Measurements from ENCODE around the gene CCL19.
A peak's percentile ranks its signal among the peaks of the same experiment; 100 is the strongest.

Gene CCL19

DNA sequence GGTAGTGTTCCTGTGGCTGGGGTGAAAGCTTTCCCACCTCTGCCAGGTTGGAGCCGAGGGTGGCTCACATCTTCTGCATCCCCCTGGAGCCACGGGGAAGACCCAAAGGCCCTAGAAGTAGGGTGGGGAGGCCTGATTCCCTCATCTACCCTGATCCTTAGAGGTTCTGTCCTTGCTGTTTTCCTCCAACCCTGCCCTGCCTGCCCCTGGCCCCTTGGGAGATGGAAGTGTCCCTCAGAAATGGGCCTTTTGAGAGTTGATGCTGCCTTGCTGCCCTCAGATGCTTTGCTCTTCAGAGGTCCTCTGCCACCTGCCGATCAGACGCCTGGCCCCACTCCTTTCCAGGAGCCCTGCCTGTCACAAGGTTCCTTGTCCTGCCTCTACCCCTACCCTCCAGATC, 6.3 kb downstream of the CCL19 start:
- H3K4me1 ChIP-seq (ENCODE audit: control insufficient read depth in 5 of 5, insufficient read depth in 5 of 5, low read length in 5 of 5) = peaks cover 2 to 26% (median 24%) of the 10 kb centered on the region in 5 donors
- H3K36me3 ChIP-seq (ENCODE audit: control insufficient read depth in 5 of 5, insufficient read depth in 5 of 5, low read length in 5 of 5) = no peaks in the 10 kb centered on the region
- no peak overlapping the region for H3K27ac ChIP-seq (ENCODE audit: low read depth, low read length)
- H3K9me3 ChIP-seq (ENCODE audit: control insufficient read depth in 5 of 5, low read length in 5 of 5) = no peaks in the 10 kb centered on the region
- no peak overlapping the region for H3K9ac ChIP-seq (ENCODE audit: low read length in 5 of 5)
- no peak overlapping the region for H3K4me3 ChIP-seq (ENCODE audit: low read depth in 1 of 5, low read length in 5 of 5)
- H3K27me3 ChIP-seq (ENCODE audit: control insufficient read depth in 5 of 5, insufficient read depth in 4 of 5, low read length in 5 of 5) = no peaks in the 10 kb centered on the region

DNA sequence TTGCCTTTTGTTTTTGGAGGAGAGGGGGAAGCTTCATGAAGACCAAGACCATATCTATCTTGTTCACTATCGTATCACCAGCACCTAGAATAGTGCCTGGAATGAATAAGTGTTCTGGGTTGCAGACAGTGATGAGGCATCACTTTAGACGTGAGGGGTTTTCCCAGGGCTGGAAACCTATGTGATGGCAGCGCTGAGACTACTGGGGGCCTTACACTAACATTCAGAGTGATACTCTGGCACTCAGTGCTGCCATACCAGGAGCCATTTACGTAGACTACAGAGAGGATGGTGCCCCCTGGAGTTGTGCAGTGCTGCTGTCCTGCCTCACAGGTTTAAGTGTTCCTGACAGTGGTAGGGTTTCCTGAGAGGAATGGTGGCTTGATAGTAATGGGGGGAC, 6.9 kb downstream of the CCL19 start:
- Histone ChIP-seq H3K27me3 (ENCODE audit: control insufficient read depth in 5 of 5, insufficient read depth in 4 of 5, low read length in 5 of 5) (no peaks in the 10 kb centered on the region), H3K9ac (ENCODE audit: low read length in 5 of 5) (no peak overlapping the region), H3K4me1 (ENCODE audit: control insufficient read depth in 5 of 5, insufficient read depth in 5 of 5, low read length in 5 of 5) (peaks cover 2 to 26% (median 24%) of the 10 kb centered on the region in 5 donors), H3K9me3 (ENCODE audit: control insufficient read depth in 5 of 5, low read length in 5 of 5) (no peaks in the 10 kb centered on the region), H3K36me3 (ENCODE audit: control insufficient read depth in 5 of 5, insufficient read depth in 5 of 5, low read length in 5 of 5) (no peaks in the 10 kb centered on the region), H3K4me3 (ENCODE audit: low read depth in 1 of 5, low read length in 5 of 5) (no peak overlapping the region), H3K27ac (ENCODE audit: low read depth, low read length) (no peak overlapping the region)

DNA sequence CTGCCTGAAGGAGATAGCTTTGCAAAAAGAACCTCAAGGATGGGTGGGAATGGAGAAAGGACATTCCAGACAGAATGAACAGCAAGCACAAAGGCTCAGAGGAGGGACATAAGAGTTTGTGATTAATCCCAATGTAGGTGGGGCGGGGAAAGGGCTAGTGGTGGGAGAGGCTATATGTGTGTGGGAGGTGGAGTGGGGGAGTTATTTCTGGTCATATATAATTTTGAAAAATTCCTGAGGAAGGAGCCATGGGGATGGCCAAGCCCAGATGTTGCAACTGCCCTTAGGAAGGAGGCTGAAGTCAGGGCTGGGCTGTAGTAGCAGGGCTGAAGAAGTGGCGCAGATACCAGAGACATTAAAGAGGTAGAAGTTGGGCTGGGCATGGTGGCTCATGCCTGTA, 15.2 kb downstream of the CCL19 start:
- no peak overlapping the region for H3K9ac ChIP-seq (ENCODE audit: low read length in 5 of 5)
- H3K27ac ChIP-seq (ENCODE audit: low read depth, low read length) = no peak overlapping the region
- no peaks in the 10 kb centered on the region for H3K36me3 ChIP-seq (ENCODE audit: control insufficient read depth in 5 of 5, insufficient read depth in 5 of 5, low read length in 5 of 5)
- no peak overlapping the region for H3K4me3 ChIP-seq (ENCODE audit: low read depth in 1 of 5, low read length in 5 of 5)
- no peaks in the 10 kb centered on the region for H3K27me3 ChIP-seq (ENCODE audit: control insufficient read depth in 5 of 5, insufficient read depth in 4 of 5, low read length in 5 of 5)
- H3K9me3 ChIP-seq (ENCODE audit: control insufficient read depth in 5 of 5, low read length in 5 of 5) = no peaks in the 10 kb centered on the region
- H3K4me1 ChIP-seq (ENCODE audit: control insufficient read depth in 5 of 5, insufficient read depth in 5 of 5, low read length in 5 of 5) = peaks cover 0 to 3% (median 0%) of the 10 kb centered on the region in 5 donors

DNA sequence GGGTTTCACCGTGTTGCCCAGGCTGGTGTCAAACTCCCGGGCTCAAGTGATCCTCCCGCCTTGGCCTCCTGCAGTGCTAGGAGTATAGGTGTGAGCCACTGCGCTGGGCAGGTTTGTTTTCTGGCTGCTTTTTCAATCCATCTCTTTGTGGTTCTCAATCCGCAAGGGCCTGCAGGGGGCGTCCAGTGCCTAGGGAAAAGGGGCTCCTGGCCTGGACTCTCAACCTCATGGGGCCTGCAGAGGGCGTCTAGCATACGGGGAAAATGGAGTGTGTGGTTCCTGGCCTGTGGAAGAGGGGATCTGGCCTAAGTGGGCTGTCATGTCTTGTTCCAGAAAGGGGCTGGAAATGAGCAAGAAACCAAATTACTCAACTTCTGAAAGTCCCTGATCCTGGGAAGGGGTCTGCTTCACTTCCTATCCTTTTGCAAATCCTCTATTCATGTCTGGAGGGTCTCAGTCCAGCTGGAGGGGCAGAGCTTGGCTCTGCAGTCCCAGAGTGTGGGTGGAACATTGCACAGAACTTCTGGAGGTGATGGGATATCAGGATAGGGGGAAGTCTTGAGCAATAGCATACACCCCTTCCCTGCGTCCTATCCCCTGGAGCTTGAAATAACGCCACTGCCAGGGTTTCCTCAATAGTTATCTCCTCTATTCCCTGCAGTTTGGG, 15.9 kb downstream of the CCL19 start:
- Histone ChIP-seq H3K4me1 (ENCODE audit: control insufficient read depth in 5 of 5, insufficient read depth in 5 of 5, low read length in 5 of 5) (peaks cover 0 to 3% (median 0%) of the 10 kb centered on the region in 5 donors), H3K9me3 (ENCODE audit: control insufficient read depth in 5 of 5, low read length in 5 of 5) (no peaks in the 10 kb centered on the region), H3K9ac (ENCODE audit: low read length in 5 of 5) (no peak overlapping the region), H3K27ac (ENCODE audit: low read depth, low read length) (no peak overlapping the region), H3K27me3 (ENCODE audit: control insufficient read depth in 5 of 5, insufficient read depth in 4 of 5, low read length in 5 of 5) (no peaks in the 10 kb centered on the region), H3K36me3 (ENCODE audit: control insufficient read depth in 5 of 5, insufficient read depth in 5 of 5, low read length in 5 of 5) (peaks cover 0 to 3% (median 0%) of the 10 kb centered on the region in 5 donors), H3K4me3 (ENCODE audit: low read depth in 1 of 5, low read length in 5 of 5) (no peak overlapping the region)

DNA sequence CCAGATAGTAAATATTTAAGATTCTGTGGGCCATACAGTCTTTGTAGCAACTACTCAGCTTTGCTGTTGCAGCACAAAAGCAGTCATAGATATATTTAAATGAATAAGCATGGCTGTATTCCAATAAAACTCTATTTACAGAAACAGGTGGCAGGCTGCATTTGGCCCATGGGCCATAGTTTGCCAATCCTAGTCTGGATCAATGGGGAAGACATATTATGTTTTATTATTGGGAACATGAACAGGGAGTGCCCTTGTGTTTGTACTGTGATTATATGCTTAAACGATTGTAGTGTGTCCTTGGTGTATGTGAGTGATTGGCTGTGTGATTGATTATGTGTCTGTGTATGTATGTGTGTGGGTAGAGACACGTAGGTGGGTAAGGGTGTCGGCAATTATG, 16.6 kb downstream of the CCL19 start:
- Histone ChIP-seq H3K27ac (ENCODE audit: low read depth, low read length) (no peak overlapping the region), H3K4me1 (ENCODE audit: control insufficient read depth in 5 of 5, insufficient read depth in 5 of 5, low read length in 5 of 5) (peaks cover 0 to 3% (median 0%) of the 10 kb centered on the region in 5 donors), H3K9me3 (ENCODE audit: control insufficient read depth in 5 of 5, low read length in 5 of 5) (peaks cover 0 to 2% (median 0%) of the 10 kb centered on the region in 5 donors), H3K36me3 (ENCODE audit: control insufficient read depth in 5 of 5, insufficient read depth in 5 of 5, low read length in 5 of 5) (peaks cover 0 to 5% (median 0%) of the 10 kb centered on the region in 5 donors), H3K27me3 (ENCODE audit: control insufficient read depth in 5 of 5, insufficient read depth in 4 of 5, low read length in 5 of 5) (no peaks in the 10 kb centered on the region), H3K9ac (ENCODE audit: low read length in 5 of 5) (no peak overlapping the region), H3K4me3 (ENCODE audit: low read depth in 1 of 5, low read length in 5 of 5) (no peak overlapping the region)

DNA sequence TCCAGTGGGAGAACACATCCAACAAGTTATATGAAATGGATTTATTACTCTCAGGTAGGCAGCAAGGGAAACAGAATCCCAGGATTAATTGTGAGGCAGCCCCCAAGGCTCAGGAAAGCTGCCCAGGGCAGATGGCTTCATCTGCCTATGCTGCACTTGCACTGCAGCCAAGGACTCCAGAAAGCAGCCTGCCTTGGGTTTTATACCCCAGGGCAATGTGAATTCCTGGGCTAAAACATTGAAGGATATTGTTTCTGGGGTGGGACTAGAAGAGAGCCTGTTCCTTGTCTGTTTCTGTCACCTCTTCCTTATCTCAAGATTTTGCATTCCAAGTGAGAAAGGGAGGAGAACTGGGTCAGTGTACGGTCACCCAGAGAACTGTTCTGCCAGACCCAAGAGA, 19.8 kb downstream of the CCL19 start:
- no peaks in the 10 kb centered on the region for H3K27me3 ChIP-seq (ENCODE audit: control insufficient read depth in 5 of 5, insufficient read depth in 4 of 5, low read length in 5 of 5)
- H3K9ac ChIP-seq (ENCODE audit: low read length in 5 of 5) = no peak overlapping the region
- peaks cover 2 to 12% (median 3%) of the 10 kb centered on the region in 5 donors for H3K36me3 ChIP-seq (ENCODE audit: control insufficient read depth in 5 of 5, insufficient read depth in 5 of 5, low read length in 5 of 5)
- H3K4me1 ChIP-seq (ENCODE audit: control insufficient read depth in 5 of 5, insufficient read depth in 5 of 5, low read length in 5 of 5) = peaks cover 0 to 16% (median 12%) of the 10 kb centered on the region in 5 donors
- no peak overlapping the region for H3K4me3 ChIP-seq (ENCODE audit: low read depth in 1 of 5, low read length in 5 of 5)
- no peak overlapping the region for H3K27ac ChIP-seq (ENCODE audit: low read depth, low read length)
- H3K9me3 ChIP-seq (ENCODE audit: control insufficient read depth in 5 of 5, low read length in 5 of 5) = peaks cover 0 to 2% (median 0%) of the 10 kb centered on the region in 5 donors

GRCh38 chr9:34669809-34670562, 21.1 kb downstream of the CCL19 start:
- no peaks in the 10 kb centered on the region for H3K27me3 ChIP-seq (ENCODE audit: control insufficient read depth in 5 of 5, insufficient read depth in 4 of 5, low read length in 5 of 5)

DNA sequence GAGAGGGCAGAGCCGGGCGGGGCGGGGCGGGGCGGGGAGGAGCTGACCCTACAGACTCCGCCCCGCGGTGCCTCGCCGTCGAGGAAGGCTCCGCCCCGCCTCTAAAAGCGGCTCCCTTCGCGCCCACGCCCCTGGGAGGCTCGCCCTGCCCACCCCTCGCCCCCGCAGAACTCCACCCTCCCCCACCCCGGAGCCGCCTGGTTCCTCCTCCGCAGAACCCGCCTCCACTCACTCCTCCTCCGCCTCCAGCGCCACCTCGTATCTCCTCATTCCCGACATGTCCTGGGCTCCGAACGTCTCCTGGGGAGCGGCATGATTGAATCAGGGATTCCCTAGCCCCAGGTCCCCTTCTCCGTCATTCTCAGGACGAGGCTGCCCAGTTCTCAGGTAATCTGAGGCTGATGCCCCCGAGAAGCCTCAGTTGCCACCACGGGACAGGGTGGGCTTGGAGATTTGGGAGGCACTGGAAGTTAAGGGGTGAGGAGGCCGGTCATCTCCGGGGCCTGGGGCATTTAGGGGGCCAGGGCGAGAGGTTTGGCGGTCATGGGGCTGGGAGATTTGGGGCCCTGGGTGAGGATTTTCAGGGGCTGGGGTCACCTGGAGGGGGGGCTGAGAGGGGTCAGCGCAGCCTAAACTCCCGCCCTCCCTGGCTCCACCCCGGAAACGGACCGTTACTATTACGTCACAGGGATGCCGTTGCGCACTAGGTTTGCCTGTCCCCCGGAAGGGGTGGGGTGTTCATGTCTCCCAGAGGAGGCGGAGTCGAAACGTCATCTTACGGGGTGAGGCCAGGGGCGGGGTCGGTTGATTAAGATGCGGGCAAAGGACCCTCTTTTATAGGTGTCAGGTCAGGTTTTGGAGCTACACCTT, 25.5 kb downstream of the CCL19 start:
- Histone ChIP-seq H3K27ac (ENCODE audit: low read depth, low read length) (peak overlapping the region; percentile 98), H3K36me3 (ENCODE audit: control insufficient read depth in 5 of 5, insufficient read depth in 5 of 5, low read length in 5 of 5) (peaks cover 2 to 25% (median 16%) of the 10 kb centered on the region in 5 donors)

More at GRCh38 chr9:34669809-34670562, 21.1 kb downstream of the CCL19 start:
- Histone ChIP-seq H3K4me1 (ENCODE audit: control insufficient read depth in 5 of 5, insufficient read depth in 5 of 5, low read length in 5 of 5) (peaks cover 0 to 21% (median 14%) of the 10 kb centered on the region in 5 donors), H3K9ac (ENCODE audit: low read length in 5 of 5) (no peak overlapping the region), H3K27ac (ENCODE audit: low read depth, low read length) (no peak overlapping the region), H3K4me3 (ENCODE audit: low read depth in 1 of 5, low read length in 5 of 5) (no peak overlapping the region), H3K9me3 (ENCODE audit: control insufficient read depth in 5 of 5, low read length in 5 of 5) (peaks cover 0 to 2% (median 0%) of the 10 kb centered on the region in 5 donors), H3K36me3 (ENCODE audit: control insufficient read depth in 5 of 5, insufficient read depth in 5 of 5, low read length in 5 of 5) (peaks cover 2 to 12% (median 3%) of the 10 kb centered on the region in 5 donors)

GRCh38 chr9:34665067-34665380, 26.1 kb downstream of the CCL19 start:
- Histone ChIP-seq H3K4me3 (ENCODE audit: low read depth in 1 of 5, low read length in 5 of 5) (peak overlapping the region in 4 of 5 donors; percentile 63 to 70 (median 68)), H3K27ac (ENCODE audit: low read depth, low read length) (peak overlapping the region; percentile 84), H3K4me1 (ENCODE audit: control insufficient read depth in 5 of 5, insufficient read depth in 5 of 5, low read length in 5 of 5) (peaks cover 0 to 28% (median 20%) of the 10 kb centered on the region in 5 donors), H3K36me3 (ENCODE audit: control insufficient read depth in 5 of 5, insufficient read depth in 5 of 5, low read length in 5 of 5) (peaks cover 2 to 31% (median 22%) of the 10 kb centered on the region in 5 donors), H3K27me3 (ENCODE audit: control insufficient read depth in 5 of 5, insufficient read depth in 4 of 5, low read length in 5 of 5) (no peaks in the 10 kb centered on the region), H3K9me3 (ENCODE audit: control insufficient read depth in 5 of 5, low read length in 5 of 5) (peaks cover 0 to 2% (median 0%) of the 10 kb centered on the region in 5 donors), H3K9ac (ENCODE audit: low read length in 5 of 5) (peak overlapping the region; percentile 38 to 73 (median 56))

More for the DNA sequence above, 25.5 kb downstream of the CCL19 start:
- Histone ChIP-seq H3K27me3 (ENCODE audit: control insufficient read depth in 5 of 5, insufficient read depth in 4 of 5, low read length in 5 of 5) (no peaks in the 10 kb centered on the region), H3K4me3 (ENCODE audit: low read depth in 1 of 5, low read length in 5 of 5) (peak overlapping the region; percentile 79 to 93 (median 85)), H3K9me3 (ENCODE audit: control insufficient read depth in 5 of 5, low read length in 5 of 5) (peaks cover 0 to 2% (median 0%) of the 10 kb centered on the region in 5 donors), H3K9ac (ENCODE audit: low read length in 5 of 5) (peak overlapping the region; percentile 75 to 94 (median 81)), H3K4me1 (ENCODE audit: control insufficient read depth in 5 of 5, insufficient read depth in 5 of 5, low read length in 5 of 5) (peaks cover 0 to 28% (median 20%) of the 10 kb centered on the region in 5 donors)
